HG03097 (cell line): ENCODE results near the gene CERK.
"Not testable (repeated sequence)": the region's sequence is repeated elsewhere in the genome, so short reads cannot be mapped to it uniquely, and the experiment has no call there.

Source experiments
- ATAC-seq: cut with Tn5 transposase; IDR thresholded peaks from one replicate; pipeline ENCODE4 v1.9.1; 2021; ENCODE audit not compliant: unreplicated experiment, low FRiP score

Gene CERK

DNA sequence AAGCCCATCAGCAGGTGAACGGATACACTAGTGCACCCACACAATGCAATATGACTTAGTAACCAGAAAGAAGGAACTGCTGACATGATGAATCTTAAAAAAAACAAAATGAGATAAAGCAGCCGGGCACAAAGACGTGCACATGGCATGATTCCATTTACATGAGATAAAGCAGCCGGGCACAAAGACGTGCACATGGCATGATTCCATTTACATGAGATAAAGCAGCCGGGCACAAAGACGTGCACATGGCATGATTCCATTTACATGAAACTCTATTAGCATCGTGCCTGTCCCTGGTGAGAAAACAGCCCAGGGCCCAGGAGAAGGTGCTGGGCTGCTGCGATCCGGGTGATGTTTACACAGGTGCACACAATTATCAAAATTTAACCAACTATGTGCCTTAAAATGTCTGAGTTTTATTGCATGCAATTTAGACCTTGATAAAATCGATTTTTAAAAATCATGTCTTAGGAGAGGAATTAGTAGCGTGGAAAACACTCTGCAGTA, 3.8 kb downstream of the CERK start:
- ATAC-seq, result not testable (repeated sequence)

GRCh38 chr22:46732513-46732912, 5.5 kb downstream of the CERK start:
- ATAC-seq, result no peak

GRCh38 chr22:46732041-46732379, 6.0 kb downstream of the CERK start:
- no peak for ATAC-seq

- no peak for ATAC-seq
These were observed 6.6 kb downstream of the CERK start for GRCh38 chr22:46731246-46732040.

DNA sequence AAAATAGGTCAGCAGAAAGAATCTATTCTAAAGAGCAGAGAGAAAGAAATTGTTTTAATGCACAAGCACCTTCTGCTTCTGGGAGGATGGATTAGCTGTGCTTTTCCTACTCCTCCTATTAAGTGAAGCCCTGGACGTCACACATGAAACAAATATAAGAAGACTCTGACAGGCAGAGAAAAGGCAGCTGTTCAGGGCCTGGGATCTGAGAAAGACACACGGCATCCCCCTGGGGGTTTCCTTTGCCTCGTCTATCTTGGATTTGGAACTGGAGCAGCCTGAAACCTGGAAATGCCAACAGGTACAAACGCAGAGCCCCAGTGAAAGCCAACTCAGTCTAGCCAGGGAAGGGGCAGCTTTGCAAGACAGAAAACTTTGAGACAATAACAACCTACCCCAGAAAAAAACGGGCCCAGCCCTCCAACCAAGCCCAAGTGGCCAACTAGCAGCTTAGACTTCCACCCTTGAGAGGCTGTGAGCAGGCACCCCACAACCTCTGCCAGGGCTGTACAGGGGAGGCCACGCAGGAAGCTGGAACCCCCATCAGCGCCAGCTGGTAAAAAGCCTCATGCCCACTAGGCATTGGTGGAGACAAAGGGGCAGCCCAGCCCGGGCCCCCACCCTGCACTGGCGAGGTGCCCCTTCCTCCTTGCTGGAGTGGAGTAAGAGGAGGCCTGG, 7.3 kb downstream of the CERK start:
- ATAC-seq, result no peak

GRCh38 chr22:46728470-46728869, 9.6 kb downstream of the CERK start:
- no peak for ATAC-seq

DNA sequence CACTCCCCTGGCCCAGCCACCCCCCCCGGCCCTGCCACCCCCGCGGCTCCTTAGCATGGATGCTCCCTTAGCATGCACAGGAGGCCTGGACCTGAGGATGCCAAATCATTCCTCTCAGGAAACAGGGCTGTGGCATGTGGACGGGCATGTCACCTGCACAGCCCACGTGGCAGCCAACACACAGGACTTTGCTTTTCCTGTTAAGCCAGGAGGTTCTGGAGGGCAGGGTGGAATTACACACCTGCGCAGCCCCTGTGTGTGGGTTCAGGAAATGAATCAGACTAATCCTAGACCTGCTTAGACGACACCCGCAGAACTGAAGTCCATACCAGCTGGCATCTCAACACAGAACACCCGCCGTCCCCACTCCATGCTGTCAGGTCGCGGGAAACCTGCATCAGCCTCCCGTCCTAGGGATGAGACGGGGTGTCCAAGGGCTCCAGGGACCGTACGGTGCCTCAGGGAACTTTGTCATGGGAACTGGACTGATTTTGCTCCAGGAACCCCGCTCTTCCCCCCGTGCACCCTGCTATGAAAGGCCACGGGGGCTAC, 10.2 kb downstream of the CERK start:
- ATAC-seq, result no peak

DNA sequence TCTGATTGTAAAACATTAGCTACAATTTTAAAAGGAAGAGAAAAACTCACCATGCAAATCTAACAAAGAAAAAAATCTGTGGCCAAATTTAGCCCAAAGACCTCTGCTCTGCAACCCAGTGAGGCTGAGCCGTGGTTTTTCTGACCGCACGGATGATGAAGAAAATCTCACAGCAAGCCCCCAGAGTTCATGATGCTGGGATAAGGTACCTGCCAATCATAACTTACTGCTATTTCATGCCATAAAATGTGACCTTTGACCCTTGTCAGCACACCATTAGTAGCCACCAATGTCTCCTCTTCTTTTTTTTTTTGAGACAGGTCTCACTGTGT, 11.1 kb downstream of the CERK start:
- ATAC-seq, result no peak

GRCh38 chr22:46726066-46726985, 11.7 kb downstream of the CERK start:
- ATAC-seq, result no peak

- ATAC-seq, result no peak
These were observed 13.0 kb downstream of the CERK start for GRCh38 chr22:46725096-46725495.

DNA sequence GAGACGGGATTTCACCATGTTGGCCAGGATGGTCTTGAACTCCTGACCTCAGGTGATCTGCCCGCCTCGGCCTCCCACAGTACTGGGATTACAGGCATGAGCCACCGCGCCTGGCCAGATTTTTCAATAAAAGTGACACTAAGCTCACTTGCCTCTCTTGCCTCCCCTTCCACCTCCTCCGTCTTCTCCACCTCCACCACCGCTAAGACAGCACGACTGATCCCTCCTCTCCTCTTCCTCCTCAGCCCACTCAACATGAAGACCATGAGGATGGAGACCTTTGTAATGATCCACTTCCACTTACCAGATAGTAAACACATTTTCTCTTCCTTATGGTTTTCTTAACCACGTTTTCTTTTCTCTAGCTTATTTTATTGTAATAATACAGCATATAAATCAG, 14.2 kb downstream of the CERK start:
- ATAC-seq, result no peak

DNA sequence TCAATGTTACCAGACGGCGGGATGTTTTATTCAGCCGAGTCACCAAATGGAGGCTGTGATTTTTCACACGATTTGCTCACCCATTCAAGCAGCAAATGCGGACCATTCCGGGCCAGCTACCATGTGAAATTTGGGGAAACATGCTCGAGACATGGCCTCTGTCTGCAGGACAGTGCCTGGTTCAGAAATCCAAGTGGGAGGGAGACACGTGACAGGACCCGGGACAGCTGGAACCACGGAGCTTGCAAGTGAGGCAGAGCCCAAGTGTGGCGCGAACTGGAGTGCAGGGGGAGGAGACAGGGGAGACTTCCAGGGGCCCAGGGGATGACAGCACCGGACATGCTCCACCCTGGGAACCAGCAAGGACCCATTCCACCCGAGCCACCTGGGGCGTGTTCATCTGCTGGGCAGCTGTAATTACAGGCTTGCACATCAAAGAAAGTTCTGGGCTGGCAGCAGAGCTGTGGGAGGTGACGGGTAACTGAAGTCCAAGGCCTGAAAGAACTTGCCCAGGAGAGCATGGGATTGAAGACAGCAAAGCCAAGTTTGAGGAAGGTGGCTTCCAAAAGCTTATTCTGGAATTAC, 16.5 kb downstream of the CERK start:
- no peak for ATAC-seq

DNA sequence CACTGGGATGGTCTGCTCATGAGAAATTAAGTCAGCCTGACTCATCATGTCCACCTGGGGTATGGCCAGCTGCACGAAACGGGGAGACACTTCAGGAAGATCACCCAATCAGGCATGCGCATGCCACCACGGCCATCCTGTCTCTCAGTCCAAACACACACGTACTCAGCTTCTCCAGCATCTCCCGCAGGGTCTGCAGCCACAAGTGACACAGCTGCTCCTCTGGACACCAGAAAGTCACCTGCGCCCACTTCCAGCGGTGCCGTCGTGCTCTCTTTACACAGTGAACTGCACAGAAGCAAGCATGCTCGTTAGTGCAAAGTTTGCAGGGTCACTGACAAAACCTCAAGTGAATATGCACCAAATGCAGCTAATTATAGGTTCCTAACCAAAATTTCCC, 18.1 kb downstream of the CERK start:
- no peak for ATAC-seq

- no peak for ATAC-seq
These were observed 23.5 kb downstream of the CERK start for GRCh38 chr22:46714550-46714949.

DNA sequence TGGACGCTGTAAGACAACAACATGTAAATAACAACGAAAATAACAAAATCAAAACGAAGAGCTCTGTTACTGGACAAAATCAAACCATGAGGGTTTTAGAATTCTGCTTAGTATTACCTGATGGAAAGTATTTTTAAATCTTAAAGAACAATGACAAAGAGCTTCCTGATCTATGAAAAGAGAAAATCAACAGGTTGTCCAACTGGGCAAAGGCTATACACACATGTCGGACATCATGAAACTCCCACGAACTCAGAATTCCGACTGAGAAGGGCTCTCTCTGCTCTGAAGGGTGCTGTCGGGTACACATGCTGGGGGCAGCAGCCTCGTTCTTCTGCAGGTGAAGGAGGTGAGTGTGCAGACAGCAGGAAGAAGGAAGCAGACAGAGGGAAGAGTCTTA, 25.8 kb downstream of the CERK start:
- ATAC-seq, result no peak

- no peak for ATAC-seq
These were observed 27.2 kb downstream of the CERK start for GRCh38 chr22:46710806-46711205.

DNA sequence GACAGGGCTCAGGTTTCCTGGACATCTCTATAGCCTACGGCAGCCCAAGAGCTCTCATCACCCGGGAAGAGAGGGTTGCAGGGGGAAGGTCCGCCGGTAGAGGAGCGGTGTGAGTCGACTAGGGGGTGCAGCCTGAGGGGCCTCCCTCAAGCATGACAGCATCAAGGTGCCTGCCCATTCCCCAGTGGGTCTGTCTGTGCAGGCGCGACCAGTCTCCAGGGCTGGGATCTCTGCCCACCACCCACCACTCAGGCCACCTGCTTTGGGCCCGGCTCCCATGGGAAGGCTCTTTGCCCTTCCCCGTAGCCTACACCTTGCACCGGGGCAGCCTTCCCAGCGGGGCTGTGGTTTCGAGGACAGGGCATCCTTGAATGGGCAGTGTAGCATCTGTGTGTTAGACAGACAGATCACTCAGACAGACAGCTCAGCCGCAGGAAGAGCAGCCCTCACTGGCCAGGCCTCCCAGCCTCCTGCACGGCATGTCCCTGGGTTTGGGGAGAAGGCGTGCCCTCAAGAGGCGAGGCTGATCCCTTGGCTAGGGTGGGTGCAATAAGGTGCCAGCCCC, 29.2 kb downstream of the CERK start:
- no peak for ATAC-seq

- ATAC-seq, result no peak
These were observed 30.1 kb downstream of the CERK start for GRCh38 chr22:46707827-46708570.

DNA sequence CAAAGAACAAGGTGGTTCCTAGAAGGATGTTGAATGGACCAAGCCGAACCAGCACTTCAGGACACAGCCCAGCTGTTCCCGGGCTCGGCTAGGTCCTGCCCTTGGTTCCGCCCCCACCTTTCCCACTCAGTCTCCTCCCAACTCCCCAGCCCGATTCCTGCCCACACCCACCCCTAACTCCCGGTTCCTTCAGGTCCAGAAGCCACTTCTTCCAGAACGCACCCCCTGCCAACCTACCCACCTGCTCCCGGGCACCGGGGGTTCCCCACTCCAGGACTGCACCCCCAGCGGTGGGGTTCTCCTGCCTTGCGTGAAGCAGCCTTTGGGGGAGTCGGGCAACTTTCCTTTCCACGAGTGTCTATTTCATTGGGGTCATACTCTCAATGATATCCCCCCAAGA, 30.7 kb downstream of the CERK start:
- ATAC-seq, result no peak

DNA sequence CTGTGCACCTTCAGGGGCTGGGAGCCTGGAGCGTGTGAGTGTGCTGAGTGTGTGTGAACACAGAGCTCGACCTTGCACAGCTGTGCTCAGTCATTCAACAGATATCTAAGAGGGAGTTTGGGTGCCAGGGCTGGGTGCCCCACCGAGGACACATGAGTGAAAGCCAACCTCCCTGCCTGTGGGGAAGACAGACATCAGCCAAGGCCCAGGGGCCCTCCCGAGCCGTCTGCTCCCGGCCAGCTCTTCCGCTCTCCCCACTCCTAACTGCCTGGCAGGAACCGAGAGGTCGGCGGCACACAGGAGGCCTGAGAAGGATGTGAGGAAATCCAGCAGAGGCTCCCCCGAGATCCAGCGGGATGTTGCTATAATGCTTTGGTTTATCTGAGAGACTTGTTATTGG, 32.0 kb downstream of the CERK start:
- no peak for ATAC-seq
